NB4 (cell line): ENCODE data around the gene SUCLG2.

ENCODE experiments used
- POLR2A ChIP-seq: IDR thresholded peaks from 2 replicates; pipeline ENCODE4 v1.6.1; 2011; ENCODE audit warnings: mild to moderate bottlenecking; ENCODE audit not compliant: insufficient read length; ENCODE audit errors: extremely low read depth
- TF ChIP-seq, protein P1 (sequence below): IDR thresholded peaks from one replicate; pipeline ENCODE4 v1.5.1; 2012; ENCODE audit warnings: low read depth, low read length

GRCh38 chr3:67642190-67642589, 12.2 kb downstream of the SUCLG2 start:
- TF ChIP-seq, protein P1, sequence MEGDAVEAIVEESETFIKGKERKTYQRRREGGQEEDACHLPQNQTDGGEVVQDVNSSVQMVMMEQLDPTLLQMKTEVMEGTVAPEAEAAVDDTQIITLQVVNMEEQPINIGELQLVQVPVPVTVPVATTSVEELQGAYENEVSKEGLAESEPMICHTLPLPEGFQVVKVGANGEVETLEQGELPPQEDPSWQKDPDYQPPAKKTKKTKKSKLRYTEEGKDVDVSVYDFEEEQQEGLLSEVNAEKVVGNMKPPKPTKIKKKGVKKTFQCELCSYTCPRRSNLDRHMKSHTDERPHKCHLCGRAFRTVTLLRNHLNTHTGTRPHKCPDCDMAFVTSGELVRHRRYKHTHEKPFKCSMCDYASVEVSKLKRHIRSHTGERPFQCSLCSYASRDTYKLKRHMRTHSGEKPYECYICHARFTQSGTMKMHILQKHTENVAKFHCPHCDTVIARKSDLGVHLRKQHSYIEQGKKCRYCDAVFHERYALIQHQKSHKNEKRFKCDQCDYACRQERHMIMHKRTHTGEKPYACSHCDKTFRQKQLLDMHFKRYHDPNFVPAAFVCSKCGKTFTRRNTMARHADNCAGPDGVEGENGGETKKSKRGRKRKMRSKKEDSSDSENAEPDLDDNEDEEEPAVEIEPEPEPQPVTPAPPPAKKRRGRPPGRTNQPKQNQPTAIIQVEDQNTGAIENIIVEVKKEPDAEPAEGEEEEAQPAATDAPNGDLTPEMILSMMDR, result no peak
- TF ChIP-seq POLR2A, result no peak
